Inflammatory macrophage (primary cell): ENCODE results near the gene REXO1.

ENCODE experiments used
- DNase-seq, 2 donors: peaks; one replicate each; pipeline ENCODE4 v3.0.0-alpha.2; 2020 to 2022

REXO1 gene

DNA sequence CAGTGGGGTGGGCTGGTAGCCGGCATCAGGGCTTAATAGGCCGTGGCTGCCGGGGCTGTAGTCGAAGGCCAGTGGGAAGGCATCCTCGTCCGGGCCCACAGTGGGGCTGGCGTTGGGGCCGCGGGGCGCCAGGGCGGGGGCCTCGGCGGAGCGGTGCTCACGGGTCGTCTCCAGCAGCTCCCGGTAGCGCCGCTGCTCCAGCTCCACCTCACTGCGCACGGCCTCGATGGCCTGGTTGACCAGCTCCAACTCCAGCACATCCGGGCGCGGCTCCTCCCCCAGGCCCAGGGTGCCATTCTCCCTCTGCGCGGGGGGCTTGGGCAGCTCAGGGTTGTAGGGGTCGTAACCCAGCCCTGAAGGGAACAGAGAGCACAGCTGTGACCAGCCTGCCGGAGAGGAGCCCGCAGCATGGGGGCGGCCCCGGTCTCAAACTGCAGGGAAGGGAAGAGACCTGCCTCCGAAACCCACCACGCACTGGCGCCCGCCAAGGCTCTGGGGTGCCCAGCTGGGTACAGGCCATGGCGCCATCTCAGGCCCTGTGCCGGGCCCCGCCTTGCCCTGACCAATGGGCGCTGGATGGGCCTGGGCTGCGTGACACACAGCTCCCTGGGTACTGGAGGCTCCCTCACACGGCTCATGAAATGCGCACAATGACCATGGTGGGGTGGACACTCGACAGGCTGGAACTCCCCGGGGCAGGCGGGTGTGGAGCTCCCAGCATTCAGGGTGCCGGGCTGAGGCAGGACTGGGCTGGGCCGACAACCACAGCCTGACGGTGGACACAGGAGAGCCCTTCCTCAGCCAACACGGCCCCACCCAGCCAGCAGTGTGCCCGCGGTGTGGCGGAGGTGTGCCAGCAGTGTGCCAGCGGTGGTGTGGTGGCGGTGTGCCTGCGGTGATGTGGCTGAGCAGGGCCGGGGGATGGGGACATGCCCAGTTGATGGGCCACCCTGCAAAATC lies 19.7 kb downstream of the REXO1 start:
- DNase-seq = no peak

DNA sequence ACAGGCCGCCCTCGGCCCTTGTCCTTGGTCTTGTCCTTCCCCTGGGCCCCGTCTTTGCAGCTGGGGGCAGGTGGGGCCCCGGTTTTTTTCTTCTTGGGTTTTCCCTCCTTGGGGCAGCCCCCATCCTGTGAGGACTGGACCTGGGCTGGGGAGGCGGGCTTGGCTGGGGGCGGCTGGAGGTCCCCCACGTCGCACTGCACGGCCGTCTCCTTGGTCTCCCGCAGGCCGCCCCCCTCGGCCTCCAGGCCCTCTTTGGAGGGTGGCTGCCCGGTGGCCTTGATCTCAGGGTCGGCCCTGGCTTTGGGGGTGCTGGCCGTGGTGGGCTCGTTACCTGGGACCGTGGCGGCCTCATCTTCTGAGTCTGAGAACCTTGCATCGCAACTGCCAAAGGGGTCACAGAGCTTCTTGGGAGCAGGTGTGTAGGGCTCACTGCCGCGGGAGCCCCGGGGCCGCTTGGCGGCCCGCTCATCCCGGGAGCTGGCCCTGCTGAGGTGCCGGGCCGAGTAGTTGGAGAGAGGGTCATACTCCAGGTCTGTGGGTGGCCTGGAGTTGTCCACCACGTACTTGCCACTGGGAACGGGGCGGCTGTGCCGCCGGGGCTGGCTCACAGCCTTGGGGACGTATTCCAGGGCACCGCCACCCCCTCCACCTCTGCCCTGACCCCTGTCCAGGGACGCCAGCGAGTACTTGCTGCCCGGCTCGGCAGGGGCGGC lies 20.6 kb downstream of the REXO1 start:
- DNase-seq = no peak

DNA sequence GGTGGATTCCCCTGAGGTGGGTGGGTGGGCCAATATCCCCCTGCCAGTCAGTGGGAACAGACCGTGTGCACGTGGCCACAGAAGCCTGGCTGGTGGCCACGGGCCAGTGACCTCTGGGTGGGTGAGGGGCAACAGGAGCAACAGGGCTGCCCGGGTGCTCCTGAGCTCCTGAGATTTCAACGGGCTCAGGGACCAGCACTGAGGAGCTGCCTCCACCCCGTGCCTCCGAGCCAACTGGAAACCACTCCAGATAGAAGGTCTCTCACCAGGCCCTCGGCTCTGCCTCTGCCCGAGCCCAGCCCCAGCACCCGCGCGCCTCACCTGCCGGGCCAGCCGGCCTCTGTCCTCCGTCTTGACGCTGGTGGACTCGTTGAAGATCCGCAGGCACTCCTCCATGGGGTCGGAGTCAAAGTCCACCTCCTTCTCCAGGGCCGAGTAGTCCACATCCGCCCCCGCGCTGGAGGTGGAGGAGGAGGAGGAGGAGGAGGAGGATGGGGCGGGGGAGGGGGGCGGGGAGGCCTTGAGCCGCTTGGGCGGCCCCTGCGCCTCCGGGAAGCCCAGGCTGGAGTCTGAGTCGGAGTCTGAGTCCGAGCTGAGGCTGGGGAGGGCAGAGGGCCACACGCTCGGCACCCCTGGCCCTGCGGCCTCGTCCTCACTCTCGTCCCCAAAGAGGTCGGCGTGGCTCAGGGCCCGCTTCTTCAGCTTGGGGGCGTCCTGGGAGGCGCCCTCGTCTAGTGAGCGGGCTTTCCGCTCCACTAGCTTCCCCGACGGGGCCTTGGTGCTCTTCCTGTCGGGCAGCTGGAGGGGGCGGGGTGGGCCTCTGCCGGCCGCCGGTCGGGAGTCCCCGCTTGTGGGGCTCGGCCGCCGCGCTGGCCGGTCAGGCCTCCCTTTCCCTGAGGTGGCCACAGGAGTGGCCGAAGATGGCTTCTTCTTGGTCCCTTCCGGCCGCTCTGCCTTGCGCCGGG lies 21.4 kb downstream of the REXO1 start:
- no peak for DNase-seq

DNA sequence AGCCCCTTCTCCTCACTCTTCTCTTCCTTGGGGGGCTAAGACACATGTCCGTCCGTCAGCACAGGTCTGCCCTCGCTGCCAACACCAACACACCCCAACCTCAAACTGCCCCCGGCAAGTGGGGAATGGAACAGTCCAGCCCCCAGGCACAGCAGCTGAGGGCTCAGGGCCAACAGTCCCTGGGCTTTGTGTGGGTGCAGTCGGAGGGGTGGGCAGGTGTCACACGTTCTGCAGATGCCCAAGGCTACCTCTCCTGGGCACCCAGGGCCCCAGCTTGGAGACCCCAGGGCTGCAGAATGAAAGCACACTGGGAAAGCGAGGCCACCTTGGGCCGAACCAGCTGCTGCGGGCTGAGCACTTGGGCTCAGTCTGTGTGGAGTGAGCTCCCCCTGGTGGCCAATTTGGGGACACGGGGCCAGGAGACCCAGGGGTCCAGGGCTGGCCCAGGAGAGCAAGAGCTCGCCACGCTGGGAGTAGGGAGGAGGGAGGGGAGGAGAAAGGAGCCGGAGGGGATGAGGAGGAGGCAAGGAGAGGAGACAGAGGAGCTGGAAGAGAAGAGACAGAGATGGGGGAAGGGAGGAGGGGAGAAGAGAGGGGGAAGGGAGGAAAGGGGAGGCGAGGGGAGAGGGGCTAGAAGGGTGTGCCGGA lies 22.2 kb downstream of the REXO1 start:
- DNase-seq = peak; percentile 53 to 60

DNA sequence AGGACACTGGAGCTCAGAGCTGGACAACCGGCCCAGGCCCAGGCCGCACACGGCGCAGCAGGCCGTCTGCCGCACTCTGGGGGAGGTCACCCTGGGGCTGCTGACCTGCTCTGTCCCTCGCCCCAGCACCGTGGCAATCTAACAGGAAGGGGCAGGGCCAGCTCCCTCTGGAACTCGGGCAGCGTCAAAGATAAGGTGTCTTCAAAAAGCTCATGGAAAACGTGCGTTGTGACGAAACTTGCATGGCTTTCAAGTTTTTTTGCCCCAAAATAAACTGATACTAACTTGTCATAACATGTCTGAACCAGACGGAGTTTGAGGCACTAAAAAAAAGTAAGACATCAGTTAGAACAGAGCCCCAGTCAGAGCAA lies 24.0 kb downstream of the REXO1 start:
- DNase-seq = no peak

DNA sequence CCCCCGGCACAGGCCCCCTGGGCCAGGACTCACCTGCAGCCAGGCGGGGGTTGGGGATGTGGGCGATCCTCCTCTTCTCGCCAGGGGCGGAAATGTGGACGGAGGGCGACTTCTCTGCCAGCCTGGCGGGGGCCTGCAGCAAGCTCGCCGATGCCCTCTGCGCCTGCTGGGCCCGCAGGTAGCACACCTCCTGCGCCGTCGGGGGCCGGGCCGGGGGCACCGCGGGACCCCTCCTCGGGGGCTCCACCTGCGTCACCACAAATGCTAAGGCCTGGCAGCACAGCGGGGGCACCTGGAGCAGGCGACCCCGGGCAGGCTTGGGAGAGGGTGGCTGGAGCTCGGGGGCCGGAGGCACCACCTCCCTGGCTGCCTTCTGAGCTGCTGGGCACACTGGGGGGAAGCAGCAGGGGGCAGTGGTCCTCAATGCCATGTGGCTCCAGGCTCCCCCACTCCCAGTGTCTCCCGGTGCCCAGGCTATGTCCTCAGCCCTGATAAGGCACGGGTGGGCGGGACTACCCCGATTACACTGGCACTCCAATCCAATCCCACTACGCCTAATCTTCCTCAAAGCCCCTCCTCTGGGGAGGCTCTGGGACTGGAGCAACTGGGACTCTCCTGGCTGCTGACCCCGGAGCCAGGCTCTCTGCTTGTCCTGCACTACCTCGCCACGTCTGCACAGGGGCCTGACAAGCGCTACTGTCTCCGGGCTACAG lies 24.6 kb downstream of the REXO1 start:
- DNase-seq = no peak

DNA sequence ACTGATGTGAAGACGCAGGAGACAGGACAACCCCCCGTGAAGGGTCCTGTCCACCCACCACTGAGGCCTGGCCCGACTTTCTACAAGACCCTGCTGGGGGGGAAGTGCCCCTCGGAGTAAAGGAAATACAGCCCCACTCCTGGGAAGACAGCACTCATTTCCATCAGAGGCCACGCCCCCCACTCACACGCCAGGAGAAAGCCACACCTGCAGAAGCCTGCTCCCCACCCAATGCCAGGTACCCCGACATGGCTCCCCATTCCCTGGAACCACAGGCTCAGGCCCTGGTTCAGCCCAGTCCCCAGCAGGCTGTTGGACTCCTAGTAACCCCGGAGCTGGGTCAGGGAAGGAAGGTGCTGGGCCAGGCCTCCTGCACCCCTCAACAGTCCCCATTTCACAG lies 25.3 kb downstream of the REXO1 start:
- DNase-seq = no peak

DNA sequence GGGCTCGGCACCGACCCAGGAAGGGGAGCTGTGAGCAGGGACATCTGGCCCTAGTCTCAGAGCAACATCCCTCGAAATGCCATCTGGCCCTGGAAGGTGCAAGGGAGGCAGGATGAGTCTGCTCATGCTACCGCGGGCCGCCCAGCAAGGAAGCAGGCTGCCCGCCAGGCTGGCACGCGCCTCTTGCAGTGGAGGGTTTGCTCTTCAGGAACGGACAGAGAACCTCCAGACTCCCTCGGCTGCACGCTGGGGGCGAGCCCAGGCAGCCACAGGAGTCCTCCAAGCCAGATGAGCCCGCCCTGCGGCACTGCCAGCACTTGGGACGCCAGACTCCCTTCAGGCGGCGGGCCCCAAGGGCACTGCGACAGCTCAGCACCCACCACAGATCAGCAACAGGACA lies 26.1 kb downstream of the REXO1 start:
- DNase-seq = no peak

DNA sequence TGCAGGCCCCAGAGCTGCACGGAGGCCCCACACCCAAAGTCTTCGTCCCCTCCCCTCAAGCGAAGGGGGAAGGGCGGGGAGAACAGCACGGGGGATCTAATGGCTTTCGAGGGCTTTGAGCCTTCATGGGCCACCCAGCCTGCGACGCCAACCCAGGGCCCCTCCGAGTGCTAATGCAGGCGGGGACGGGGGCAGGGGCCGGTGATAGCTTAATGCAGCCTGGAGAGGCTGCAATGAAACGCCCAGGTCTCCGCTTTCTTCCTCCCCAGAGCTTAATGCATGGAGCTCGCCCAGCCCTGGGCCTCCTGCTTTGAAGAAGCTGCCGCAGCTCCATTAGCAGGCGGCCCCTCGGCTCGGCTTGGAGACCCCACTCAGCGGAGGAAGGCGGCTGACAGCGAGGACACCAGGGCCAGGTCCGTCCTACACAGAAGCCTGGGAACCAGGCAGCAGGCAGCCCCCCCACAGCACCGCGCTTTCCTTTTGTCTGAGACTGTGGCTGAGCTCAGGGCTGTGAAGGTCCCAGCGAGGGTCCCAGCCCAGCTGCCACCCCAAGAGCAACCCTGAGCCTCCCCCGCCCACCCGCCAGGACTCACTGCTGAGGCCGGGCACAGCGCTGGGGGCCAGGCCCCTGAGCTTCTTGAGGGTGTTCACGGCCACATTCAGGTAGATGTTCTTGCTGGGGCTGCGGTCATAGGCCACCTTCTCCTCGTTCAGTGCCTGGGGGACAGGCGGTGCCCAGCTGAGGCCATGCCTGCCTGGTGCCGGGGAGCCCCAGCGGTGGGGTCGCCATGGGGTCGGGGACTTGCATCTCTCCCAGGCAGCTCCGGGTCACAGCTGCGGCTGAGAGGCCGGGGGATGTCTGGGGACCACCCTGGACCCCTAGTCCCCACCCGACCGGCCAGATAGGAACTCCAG lies 28.7 kb downstream of the REXO1 start:
- DNase-seq = no peak

DNA sequence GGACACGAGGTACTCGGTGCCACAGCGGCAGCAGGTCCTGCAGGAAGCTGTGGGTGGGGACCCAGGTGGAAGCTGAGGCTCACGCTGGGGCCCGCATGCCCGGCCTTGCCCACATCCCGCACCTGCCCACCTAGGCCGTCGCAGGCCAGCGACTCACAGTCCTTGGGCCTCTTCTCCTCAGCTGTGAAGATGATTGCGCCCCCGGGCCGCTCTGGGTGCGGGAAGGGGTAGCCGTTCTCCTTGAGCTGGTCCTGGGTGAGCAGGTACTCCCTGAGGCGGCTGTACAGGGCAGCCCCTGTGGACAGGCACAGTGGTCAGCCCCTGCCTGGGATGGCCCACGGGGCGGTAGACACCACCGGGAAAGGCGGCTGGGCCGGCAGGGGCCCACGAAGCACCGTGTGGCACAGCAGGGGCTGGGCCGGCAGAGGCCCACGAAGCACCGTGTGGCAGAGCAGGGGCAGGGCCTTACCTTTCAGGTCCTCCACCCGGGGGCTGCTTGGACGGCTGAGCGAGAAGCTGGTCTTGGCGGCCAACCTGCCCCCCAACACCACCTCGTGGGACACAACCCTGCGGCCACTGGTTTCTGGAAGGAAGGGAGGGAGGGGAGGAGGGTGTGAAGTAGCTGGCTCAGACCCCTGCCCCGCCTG lies 29.6 kb downstream of the REXO1 start:
- DNase-seq = no peak

DNA sequence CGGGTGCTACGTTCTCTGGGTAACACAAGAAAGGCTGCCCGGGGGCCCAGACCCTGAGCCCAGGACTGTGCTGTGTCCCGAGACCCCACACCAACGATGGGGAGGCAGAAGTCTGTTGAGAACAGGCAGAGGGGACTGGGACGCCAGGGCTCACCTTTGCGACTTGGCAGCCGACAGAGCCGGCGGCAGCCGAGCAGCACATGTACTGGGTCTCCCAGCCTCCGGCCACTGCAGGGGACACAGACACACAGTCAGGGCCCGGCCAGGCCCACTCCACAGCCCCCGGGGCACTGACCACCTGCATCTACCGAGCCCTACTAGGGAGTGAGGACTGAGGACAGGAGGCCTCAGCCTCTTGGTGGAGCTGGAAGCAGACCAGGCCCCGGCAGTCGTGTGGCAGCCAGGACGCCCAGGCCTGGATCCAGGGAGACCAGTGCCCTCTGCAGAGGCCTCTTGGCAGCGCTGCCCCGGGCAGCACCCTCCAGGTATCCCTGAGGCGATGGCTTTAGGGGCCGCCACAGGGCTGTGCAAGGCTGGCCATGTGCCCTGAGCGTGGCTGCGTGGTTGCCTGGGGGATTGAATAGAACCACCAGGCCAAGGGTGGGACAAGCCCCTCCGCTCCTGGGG lies 30.6 kb downstream of the REXO1 start:
- DNase-seq = no peak

DNA sequence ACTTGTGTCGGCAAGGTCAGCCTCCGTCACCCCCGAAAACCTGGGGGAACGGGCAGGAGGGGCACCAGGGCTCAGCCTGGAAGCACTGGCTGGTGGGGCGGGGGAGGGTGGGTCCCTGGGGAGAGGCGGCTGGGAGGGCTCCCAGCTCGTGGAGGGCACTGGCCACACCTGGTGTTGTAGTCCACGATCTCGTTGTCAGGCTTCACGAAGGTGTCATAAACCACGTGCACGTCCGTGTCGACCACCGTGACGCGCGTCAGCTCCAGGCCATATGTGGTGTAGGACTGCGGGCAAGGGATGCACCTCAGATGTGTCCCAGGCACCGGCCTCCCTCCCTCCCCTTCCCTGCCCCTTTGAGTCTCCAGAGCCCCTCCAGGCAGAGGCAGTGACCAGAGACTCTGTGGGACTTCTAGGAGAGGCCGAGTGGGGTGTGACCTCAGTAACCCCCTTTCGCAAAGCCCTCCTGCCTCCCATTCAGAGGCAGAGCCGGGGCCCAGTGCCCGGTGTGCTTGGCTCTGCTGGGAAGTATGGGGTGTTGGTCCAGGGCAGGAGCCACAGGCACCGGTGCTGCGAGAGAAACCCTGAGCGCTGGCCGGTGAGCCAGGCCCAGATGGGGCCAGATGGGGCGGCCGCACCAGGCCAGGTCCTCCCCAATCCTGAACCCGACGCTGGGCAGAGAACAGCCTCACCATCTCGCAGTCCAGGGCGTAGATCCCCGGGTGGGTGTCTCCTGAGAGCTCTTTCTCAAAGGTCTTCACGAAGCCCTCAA lies 31.6 kb downstream of the REXO1 start:
- DNase-seq = no peak

DNA sequence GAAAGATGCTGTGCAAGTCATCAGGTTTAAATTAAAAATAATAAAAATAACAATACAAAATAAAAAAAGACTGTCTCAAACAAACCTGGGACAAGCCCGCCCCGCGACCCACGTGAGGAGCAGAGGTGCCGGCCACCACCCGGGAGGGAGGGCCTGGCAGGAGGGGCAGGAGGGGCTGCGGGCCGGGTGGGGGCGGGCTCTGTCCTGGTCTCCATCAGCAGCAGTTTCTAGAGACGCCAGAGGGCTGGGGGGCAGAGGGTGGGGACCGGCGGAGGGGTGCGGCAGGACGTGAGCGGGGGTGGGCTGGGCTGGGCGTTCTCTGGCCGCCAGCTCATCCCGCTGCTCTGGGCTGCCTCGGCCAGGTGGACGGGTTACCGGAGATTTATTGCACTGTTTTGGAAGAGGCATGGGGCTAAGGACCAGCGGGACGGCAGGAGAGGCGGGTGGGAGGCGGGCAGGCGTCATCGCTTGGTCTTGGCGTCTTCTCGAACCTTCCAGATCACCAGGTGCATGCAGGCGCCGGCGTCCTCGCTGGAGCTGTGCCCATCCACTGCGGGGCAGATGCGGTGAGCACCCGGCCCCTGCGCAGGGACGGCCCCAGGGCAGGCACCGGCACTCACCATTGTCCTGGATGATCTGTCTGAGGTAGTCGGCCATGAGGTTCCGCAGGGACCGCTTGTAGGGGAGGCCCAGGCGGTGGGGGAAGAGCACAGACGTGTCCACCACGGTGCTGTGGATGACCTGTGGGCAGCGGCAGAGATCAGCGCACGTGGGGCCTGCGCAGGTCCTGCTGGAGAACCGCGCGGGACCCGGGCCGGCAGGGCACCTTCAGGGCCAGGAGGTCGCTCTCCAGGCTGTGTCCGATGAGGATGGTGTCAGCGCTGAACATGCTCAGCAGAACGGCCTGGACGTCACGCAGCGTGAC lies 32.4 kb downstream of the REXO1 start:
- no peak for DNase-seq

DNA sequence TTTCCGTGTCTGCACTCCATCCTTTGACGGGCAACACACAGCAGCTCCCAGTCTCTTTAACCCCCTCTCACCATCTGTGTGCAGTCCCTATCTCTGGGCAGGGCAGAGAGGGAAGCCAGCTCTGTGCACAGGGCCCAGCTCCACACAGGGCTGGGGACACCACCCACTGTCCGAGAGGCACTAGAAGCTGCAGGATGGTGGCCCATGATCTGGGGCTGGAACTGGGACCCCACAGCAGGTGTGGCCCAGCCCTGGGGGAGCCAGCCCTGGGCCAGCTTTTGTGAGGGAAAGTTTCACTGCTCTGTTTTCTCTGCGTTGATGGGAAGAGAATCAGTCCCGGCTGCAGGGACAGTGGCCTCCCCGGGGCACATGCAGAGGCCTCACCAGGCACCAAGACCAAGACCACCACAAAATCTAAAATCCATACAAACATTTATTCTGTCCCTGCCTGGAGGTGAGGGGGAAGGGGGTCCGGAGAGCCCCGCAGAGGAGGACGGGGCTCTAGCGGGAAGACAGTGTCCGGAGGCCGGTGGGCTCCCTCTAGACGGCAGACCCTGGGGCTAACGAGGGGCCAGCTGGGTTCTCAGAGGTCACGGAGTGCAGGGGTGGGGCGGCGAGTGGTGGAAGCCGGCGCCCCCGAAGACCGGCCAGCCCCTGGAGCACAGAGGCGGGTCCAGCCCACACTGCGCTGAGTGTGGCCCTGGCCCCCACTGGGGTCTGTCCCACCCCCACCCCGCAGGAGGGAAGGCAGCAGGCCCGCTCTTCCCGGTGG lies 33.3 kb downstream of the REXO1 start:
- DNase-seq = no peak

DNA sequence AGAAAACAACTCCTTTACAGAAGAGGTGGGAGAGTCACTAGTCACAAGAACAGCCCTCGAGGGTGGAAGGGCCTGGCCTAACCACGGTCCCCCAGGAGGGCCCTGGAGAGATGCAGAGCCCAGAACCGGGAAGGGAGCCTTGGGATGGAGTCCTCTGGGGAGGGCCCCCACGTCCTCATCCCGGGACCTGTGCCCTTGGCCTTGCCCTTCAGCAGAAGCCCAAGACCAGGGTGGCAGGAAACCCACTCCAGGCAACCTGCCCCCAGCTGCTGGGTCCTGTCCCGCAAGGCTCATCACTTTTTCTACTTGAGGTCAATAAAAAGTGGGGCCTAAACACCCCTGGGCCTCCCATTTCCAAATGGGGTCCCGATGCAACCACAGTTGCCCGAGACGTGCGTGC lies 33.9 kb downstream of the REXO1 start:
- no peak for DNase-seq
